ENCODE measurements around the gene CCR6. TPM values are rescaled to one million over a fixed set of nuclear protein-coding genes. Genes with fewer than 3 reads are reported as not detected.

Gene CCR6
- total and polyA plus RNA-seq, 2 of the 8 experiments (the other 6 are each of a cell fraction or from before 2014, with no cell fraction given) = 0.06 TPM; not detected in 1

DNA sequence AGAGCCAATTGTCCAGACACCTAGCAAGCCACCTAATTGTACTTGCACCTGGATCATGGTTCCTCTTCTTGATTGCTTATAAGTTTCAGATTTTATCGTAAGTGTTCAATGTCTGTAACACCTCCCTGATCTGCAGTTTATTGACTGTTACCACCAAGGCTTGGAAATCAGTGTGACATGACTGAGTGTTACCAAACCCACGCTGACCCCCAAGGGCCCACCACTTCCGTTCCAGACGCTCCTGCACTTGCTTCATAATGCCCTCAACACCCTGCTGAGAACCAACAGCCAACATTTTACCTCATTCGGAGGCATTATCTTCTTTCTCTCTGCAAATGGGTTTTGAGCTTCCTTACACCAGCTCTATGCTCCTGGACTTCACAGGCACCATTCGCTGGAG lies 6.3 kb downstream of the CCR6 start:
- no peak overlapping the region for H3K27ac ChIP-seq (ENCODE audit: low read depth, low read length)
- H3K56ac ChIP-seq (replicated peaks; ENCODE audit: insufficient read length, low read depth, low read length) = no peak overlapping the region
- no peak overlapping the region for H2AFZ ChIP-seq (ENCODE audit: low read length)
- H4K91ac ChIP-seq (replicated peaks; ENCODE audit: insufficient read length, low read length) = no peak overlapping the region
- no peaks in the 10 kb centered on the region for H3K79me2 ChIP-seq (ENCODE audit: control insufficient read depth in 1 of 2, insufficient read depth in 2 of 2, low read length in 2 of 2)
- H2BK120ac ChIP-seq (replicated peaks; ENCODE audit: low read depth, low read length) = no peak overlapping the region
- H3K14ac ChIP-seq (ENCODE audit: insufficient read length) = no peak overlapping the region
- H3K4ac ChIP-seq (replicated peaks; ENCODE audit: insufficient read length, low read depth, low read length) = no peak overlapping the region
- no peak overlapping the region for H3K4me3 ChIP-seq (ENCODE audit: extremely low read depth in 1 of 4, insufficient read depth in 2 of 4, low read depth in 3 of 4, low read length in 4 of 4)
- WGBS, 2 experiments (ENCODE audit: extremely low coverage in 1 of 2, insufficient coverage in 1 of 2, insufficient read length in 1 of 2, insufficient replicate concordance in 2 of 2, low coverage in 1 of 2, low lambda C conversion rate in 2 of 2, missing lambda C conversion rate in 1 of 2) = 75% methylated on average over 6 of the region's 6 CpGs; no CpG with 5 or more reads in 1 of the 2 experiments
- no peak overlapping the region for H3K9ac ChIP-seq (replicated peaks in 1 of 4; ENCODE audit: extremely low read depth in 1 of 4, low read depth in 3 of 4, low read length in 3 of 4)
- no peaks in the 10 kb centered on the region for H3K4me1 ChIP-seq (replicated peaks in 1 of 4; ENCODE audit: control insufficient read depth in 3 of 4, insufficient read depth in 4 of 4, low read length in 3 of 4)
- no peaks in the 10 kb centered on the region for H3K27me3 ChIP-seq (replicated peaks in 1 of 4; ENCODE audit: control insufficient read depth in 3 of 4, extremely low read depth in 1 of 4, insufficient read depth in 3 of 4, low read length in 3 of 4)
- DNase-seq (ENCODE audit: low read depth in 1 of 2, low spot score in 2 of 2) (no peak), FAIRE-seq (no peak)
- no peak overlapping the region for H3K23ac ChIP-seq (ENCODE audit: insufficient read length)
- no peak overlapping the region for H4K5ac ChIP-seq (ENCODE audit: insufficient read length, low read depth, low read length)
- no peak overlapping the region for H2BK12ac ChIP-seq (ENCODE audit: low read depth, low read length)
- no peak overlapping the region for H2AK5ac ChIP-seq (ENCODE audit: low read depth, low read length)
- no peaks in the 10 kb centered on the region for H3K36me3 ChIP-seq (ENCODE audit: control insufficient read depth in 2 of 4, insufficient read depth in 4 of 4, low read length in 3 of 4)
- no peak overlapping the region for H3K4me2 ChIP-seq (ENCODE audit: insufficient read depth in 1 of 2, low read depth in 2 of 2, low read length in 2 of 2)
- H3K9me3 ChIP-seq (ENCODE audit: insufficient read depth in 2 of 2, low read depth in 1 of 2, low read length in 1 of 2) = no peaks in the 10 kb centered on the region
- H2BK5ac ChIP-seq (ENCODE audit: low read depth, low read length) = no peak overlapping the region
- no peak overlapping the region for H4K8ac ChIP-seq (ENCODE audit: extremely low read depth, insufficient read depth, low read length)
- POLR2A ChIA-PET (ENCODE audit: partially characterized antibody) = no interaction called here
- H3K18ac ChIP-seq (ENCODE audit: extremely low read depth, low read length) = no peak overlapping the region
- CTCF ChIA-PET (ENCODE audit: partially characterized antibody) = interaction anchor here (0.6 to 3.0 kb wide), 6 partner anchors 9 to 910 kb away, joined by 3 to 16 read pairs (median 6); no protein-coding TSS in a partner anchor
- H4K20me1 ChIP-seq (replicated peaks in 1 of 2; ENCODE audit: control insufficient read depth in 1 of 2, insufficient read depth in 2 of 2, low read length in 2 of 2) = no peaks in the 10 kb centered on the region
- TF ChIP-seq SP4 (IDR thresholded peaks at IDR 0.05; ENCODE audit: low read length) = no peak
- TF ChIP-seq CTBP2 (IDR thresholded peaks at IDR 0.05; ENCODE audit: borderline replicate concordance, insufficient read depth, insufficient read length, low read length) = no peak
- no peak for TF ChIP-seq GABPA (IDR thresholded peaks at IDR 0.05; ENCODE audit: borderline replicate concordance, insufficient read depth, low read length)
- TF ChIP-seq MAFK (IDR thresholded peaks at IDR 0.05; ENCODE audit: low read depth, low read length) = no peak
- TF ChIP-seq RBBP5 (IDR thresholded peaks at IDR 0.05; ENCODE audit: borderline replicate concordance, low read depth, low read length) = no peak
- no peak for TF ChIP-seq PHF8 (conservative IDR thresholded peaks at IDR 0.05; ENCODE audit: low read depth, low read length)
- no peak for TF ChIP-seq EGR1 (IDR thresholded peaks at IDR 0.05; ENCODE audit: borderline replicate concordance, low read depth, low read length)
- TF ChIP-seq USF2 (IDR thresholded peaks at IDR 0.05; ENCODE audit: low read length) = no peak
- no peak for TF ChIP-seq RFX5 (IDR thresholded peaks at IDR 0.05; ENCODE audit: borderline replicate concordance, low read depth, low read length)
- no peak for TF ChIP-seq TCF12 (IDR thresholded peaks at IDR 0.05; ENCODE audit: low read depth, low read length)
- TF ChIP-seq, protein P1, sequence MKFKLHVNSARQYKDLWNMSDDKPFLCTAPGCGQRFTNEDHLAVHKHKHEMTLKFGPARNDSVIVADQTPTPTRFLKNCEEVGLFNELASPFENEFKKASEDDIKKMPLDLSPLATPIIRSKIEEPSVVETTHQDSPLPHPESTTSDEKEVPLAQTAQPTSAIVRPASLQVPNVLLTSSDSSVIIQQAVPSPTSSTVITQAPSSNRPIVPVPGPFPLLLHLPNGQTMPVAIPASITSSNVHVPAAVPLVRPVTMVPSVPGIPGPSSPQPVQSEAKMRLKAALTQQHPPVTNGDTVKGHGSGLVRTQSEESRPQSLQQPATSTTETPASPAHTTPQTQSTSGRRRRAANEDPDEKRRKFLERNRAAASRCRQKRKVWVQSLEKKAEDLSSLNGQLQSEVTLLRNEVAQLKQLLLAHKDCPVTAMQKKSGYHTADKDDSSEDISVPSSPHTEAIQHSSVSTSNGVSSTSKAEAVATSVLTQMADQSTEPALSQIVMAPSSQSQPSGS (IDR thresholded peaks at IDR 0.05; ENCODE audit: low read length) = no peak
- no peak for TF ChIP-seq TEAD4 (IDR thresholded peaks at IDR 0.05; ENCODE audit: low read depth, low read length)
- no peaks in the 10 kb centered on the region for H3K79me1 ChIP-seq (ENCODE audit: low read depth, low read length)
- H2BK15ac ChIP-seq (ENCODE audit: low read length) = no peak overlapping the region
- no peak overlapping the region for H2BK20ac ChIP-seq (ENCODE audit: low read length)
- H3K23me2 ChIP-seq (ENCODE audit: low read depth, low read length) = no peaks in the 10 kb centered on the region

All from H1 (cell line).